Caco-2 (cell line): Measurements from ENCODE around the gene FMOD. TPM values are rescaled to one million over a fixed set of nuclear protein-coding genes. Genes with fewer than 3 reads are reported as not detected.

Experiments used
- BruUV-seq: library from RNA; stranded (reverse); fragments of 400-500 nt; replicated peaks from 2 replicates; lab custom pipeline; 2021; lab: Mats Ljungman, UMichigan
- CTCF ChIA-PET: fragments of 300-600 bp; sonication (Branson Sonifier 250); formaldehyde crosslinking; loops from one replicate; lab custom pipeline; 2022; ENCODE audit warnings: antibody characterized with exemption; lab: Charles Lee
- POLR2A ChIA-PET: fragments of 300-600 bp; sonication (Branson Sonifier 250); formaldehyde crosslinking; loops from one replicate; lab custom pipeline; 2022; ENCODE audit warnings: antibody characterized with exemption; lab: Charles Lee
- DNase-seq, 2 experiments: peaks; one replicate each; pipeline versions ENCODE4 v3.0.0 to v3.0.0-alpha.2; 2020 to 2022
- H3K27me3 ChIP-seq: replicated peaks from 2 replicates; pipeline ENCODE4 v1.6.0; 2011; ENCODE audit warnings: low read length; ENCODE audit not compliant: control insufficient read depth, insufficient read depth
- H3K36me3 ChIP-seq: 2 replicates; pipeline ENCODE4 v1.5.1; 2011; ENCODE audit warnings: low read length; ENCODE audit not compliant: control insufficient read depth, insufficient read depth
- H3K4me1 ChIP-seq: fragments of 250-450 bp; sonication (Bioruptor Pico); 2 replicates; pipeline ENCODE4 v1.5.1; 2020; ENCODE audit warnings: mild to moderate bottlenecking
- H3K4me3 ChIP-seq: 2 replicates; pipeline ENCODE4 v1.5.1; 2011; ENCODE audit warnings: low read depth, mild to moderate bottlenecking, control low read depth, low read length
- H3K9me3 ChIP-seq: fragments of 250-450 bp; sonication (Bioruptor Pico); 2 replicates; pipeline ENCODE4 v1.5.1; 2020; ENCODE audit warnings: mild to moderate bottlenecking, moderate library complexity
- H3K27ac Mint-ChIP-seq: one replicate; pipeline ENCODE4 v1.8.0; 2022; ENCODE audit warnings: mixed read lengths; ENCODE audit not compliant: unreplicated experiment
- H3K27me3 Mint-ChIP-seq: one replicate; pipeline ENCODE4 v1.8.0; 2022; ENCODE audit warnings: mixed read lengths; ENCODE audit not compliant: insufficient read depth, unreplicated experiment
- H3K36me3 Mint-ChIP-seq: one replicate; pipeline ENCODE4 v1.8.0; 2022; ENCODE audit warnings: mild to moderate bottlenecking, mixed read lengths; ENCODE audit not compliant: insufficient read depth, unreplicated experiment
- H3K4me1 Mint-ChIP-seq: one replicate; pipeline ENCODE4 v1.8.0; 2022; ENCODE audit warnings: low read depth, mixed read lengths; ENCODE audit not compliant: unreplicated experiment
- H3K4me3 Mint-ChIP-seq: one replicate; pipeline ENCODE4 v1.8.0; 2022; ENCODE audit warnings: mild to moderate bottlenecking, moderate library complexity, mixed read lengths; ENCODE audit not compliant: unreplicated experiment
- H3K9me3 Mint-ChIP-seq: one replicate; pipeline ENCODE4 v1.8.0; 2022; ENCODE audit warnings: mixed read lengths; ENCODE audit not compliant: unreplicated experiment
- intact Hi-C: fragments of 100-400 bp; cut with micrococcal nuclease; formaldehyde crosslinking; loops from one replicate; pipeline ENCODE4 v1.10.0; 2022; ENCODE audit not compliant: unreplicated experiment
- total RNA-seq: library from RNA; stranded (reverse); gene quantifications from 2 replicates; pipeline ENCODE4 v1.2.3, GENCODE V29; 2022
- TF ChIP-seq, protein P1 (sequence below), 2 experiments: fragments of 200-600 bp in 1 of 2; IDR thresholded peaks; 1 replicate in 1 of 2; 2 replicates in 1 of 2; pipeline versions ENCODE4 v1.5.1 to v1.8.0; 2011 to 2022; ENCODE audit warnings: antibody characterized with exemption in 1 of 2, control low read depth in 1 of 2, inconsistent platforms in 1 of 2, low read depth in 1 of 2, low read length in 1 of 2, mild to moderate bottlenecking in 1 of 2, moderate library complexity in 1 of 2; ENCODE audit not compliant: insufficient read depth in 1 of 2, severe bottlenecking in 1 of 2, unreplicated experiment in 1 of 2

The FMOD gene
- total RNA-seq, 1 experiment from 2014 or later = 32.6 TPM

GRCh38 chr1:203302894-203303293 is 48.0 kb downstream of the FMOD start:
- no peak for DNase-seq
- Histone ChIP-seq H3K4me1 (peaks cover 25% of the 10 kb centered on the region), H3K4me3 (no peak overlapping the region), H3K36me3 (peaks cover 5% of the 10 kb centered on the region), H3K9me3 (no peaks in the 10 kb centered on the region), H3K27me3 (no peaks in the 10 kb centered on the region)
- TF ChIP-seq, protein P1, sequence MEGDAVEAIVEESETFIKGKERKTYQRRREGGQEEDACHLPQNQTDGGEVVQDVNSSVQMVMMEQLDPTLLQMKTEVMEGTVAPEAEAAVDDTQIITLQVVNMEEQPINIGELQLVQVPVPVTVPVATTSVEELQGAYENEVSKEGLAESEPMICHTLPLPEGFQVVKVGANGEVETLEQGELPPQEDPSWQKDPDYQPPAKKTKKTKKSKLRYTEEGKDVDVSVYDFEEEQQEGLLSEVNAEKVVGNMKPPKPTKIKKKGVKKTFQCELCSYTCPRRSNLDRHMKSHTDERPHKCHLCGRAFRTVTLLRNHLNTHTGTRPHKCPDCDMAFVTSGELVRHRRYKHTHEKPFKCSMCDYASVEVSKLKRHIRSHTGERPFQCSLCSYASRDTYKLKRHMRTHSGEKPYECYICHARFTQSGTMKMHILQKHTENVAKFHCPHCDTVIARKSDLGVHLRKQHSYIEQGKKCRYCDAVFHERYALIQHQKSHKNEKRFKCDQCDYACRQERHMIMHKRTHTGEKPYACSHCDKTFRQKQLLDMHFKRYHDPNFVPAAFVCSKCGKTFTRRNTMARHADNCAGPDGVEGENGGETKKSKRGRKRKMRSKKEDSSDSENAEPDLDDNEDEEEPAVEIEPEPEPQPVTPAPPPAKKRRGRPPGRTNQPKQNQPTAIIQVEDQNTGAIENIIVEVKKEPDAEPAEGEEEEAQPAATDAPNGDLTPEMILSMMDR (IDR thresholded peaks at IDR 0.05; ENCODE audit: insufficient read depth in 1 of 2, low read depth in 1 of 2, low read length in 1 of 2, severe bottlenecking in 1 of 2, unreplicated experiment in 1 of 2) = no peak
- H3K9me3 Mint-ChIP-seq = no peaks in the 10 kb centered on the region
- H3K36me3 Mint-ChIP-seq = peaks cover 12% of the 10 kb centered on the region
- no peak overlapping the region for H3K4me3 Mint-ChIP-seq
- peaks cover 27% of the 10 kb centered on the region for H3K4me1 Mint-ChIP-seq
- intact Hi-C loops = no loop called here
- CTCF ChIA-PET = no interaction called here
- BruUV-seq = no TSS peak
- H3K27ac Mint-ChIP-seq = no peak overlapping the region
- no peaks in the 10 kb centered on the region for H3K27me3 Mint-ChIP-seq
- POLR2A ChIA-PET = no interaction called here

DNA sequence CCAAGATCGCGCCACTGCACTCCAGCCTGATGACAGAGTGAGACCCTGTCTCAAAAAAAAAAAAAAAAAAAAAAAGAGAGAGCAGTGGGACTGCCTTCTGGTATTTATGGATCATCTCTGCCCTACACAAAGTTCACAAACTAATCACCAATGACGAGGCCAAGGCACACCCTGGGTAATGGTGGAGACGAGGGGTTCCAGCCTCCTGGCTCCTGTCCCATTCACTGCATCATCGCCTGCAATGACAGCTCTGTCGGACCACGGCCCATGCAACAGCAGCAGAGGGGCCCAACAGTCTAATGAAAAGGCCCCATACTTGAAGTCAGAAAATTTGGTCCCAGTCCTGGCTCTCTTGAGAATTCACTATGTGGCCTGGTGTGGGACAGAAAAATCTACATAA is 48.5 kb downstream of the FMOD start:
- Mint-ChIP-seq H3K27me3 (no peaks in the 10 kb centered on the region), H3K27ac (no peak overlapping the region), H3K4me3 (no peak overlapping the region), H3K9me3 (no peaks in the 10 kb centered on the region), H3K4me1 (peaks cover 25% of the 10 kb centered on the region), H3K36me3 (peaks cover 11% of the 10 kb centered on the region)
- CTCF ChIA-PET = no interaction called here
- Histone ChIP-seq H3K27me3 (no peaks in the 10 kb centered on the region), H3K4me3 (no peak overlapping the region), H3K9me3 (no peaks in the 10 kb centered on the region), H3K36me3 (peaks cover under 1% of the 10 kb centered on the region), H3K4me1 (peaks cover 25% of the 10 kb centered on the region)
- BruUV-seq = no TSS peak
- TF ChIP-seq, protein P1 (IDR thresholded peaks at IDR 0.05; ENCODE audit: insufficient read depth in 1 of 2, low read depth in 1 of 2, low read length in 1 of 2, severe bottlenecking in 1 of 2, unreplicated experiment in 1 of 2) = no peak
- no peak for DNase-seq
- intact Hi-C loops = no loop called here
- POLR2A ChIA-PET = no interaction called here

DNA sequence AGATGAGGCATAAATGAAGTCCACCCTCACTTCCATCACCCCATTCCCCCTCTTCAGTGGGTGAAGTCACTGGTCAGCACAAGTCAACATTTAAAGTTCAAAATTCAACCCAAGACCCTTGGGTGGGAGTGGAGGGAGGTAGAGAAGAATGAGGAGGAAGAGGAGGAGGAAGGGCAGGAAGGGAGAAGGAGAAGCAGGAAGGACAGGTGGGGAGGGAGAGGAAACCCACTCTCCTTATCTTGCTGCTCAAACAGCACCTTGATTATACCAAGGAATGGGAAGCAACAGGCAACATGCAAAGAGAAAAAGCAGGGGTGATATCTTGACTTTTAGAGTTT is 49.6 kb downstream of the FMOD start:
- H3K27me3 Mint-ChIP-seq = no peaks in the 10 kb centered on the region
- POLR2A ChIA-PET = interaction anchor here (0.6 to 1.0 kb wide), 2 partner anchors 10 to 28 kb away, joined by 4 to 8 read pairs; no protein-coding TSS in a partner anchor
- H3K4me1 ChIP-seq = peaks cover 19% of the 10 kb centered on the region
- intact Hi-C loops = no loop called here
- peaks cover 5% of the 10 kb centered on the region for H3K36me3 Mint-ChIP-seq
- no peaks in the 10 kb centered on the region for H3K27me3 ChIP-seq
- no peak overlapping the region for H3K27ac Mint-ChIP-seq
- H3K9me3 ChIP-seq = no peaks in the 10 kb centered on the region
- TF ChIP-seq, protein P1 (IDR thresholded peaks at IDR 0.05; ENCODE audit: insufficient read depth in 1 of 2, low read depth in 1 of 2, low read length in 1 of 2, severe bottlenecking in 1 of 2, unreplicated experiment in 1 of 2) = no peak
- CTCF ChIA-PET = no interaction called here
- peaks cover 14% of the 10 kb centered on the region for H3K4me1 Mint-ChIP-seq
- no peak overlapping the region for H3K4me3 Mint-ChIP-seq
- H3K36me3 ChIP-seq = no peaks in the 10 kb centered on the region
- BruUV-seq = no TSS peak
- no peak overlapping the region for H3K4me3 ChIP-seq
- H3K9me3 Mint-ChIP-seq = no peaks in the 10 kb centered on the region
- DNase-seq = no peak
